ENCODE results near the gene RELA.

The RELA gene

GRCh38 chr11:65629579-65629978, 33.1 kb downstream of the RELA start:
- no peak for DNase-seq

GRCh38 chr11:65627202-65627601, 35.5 kb downstream of the RELA start:
- no peak for DNase-seq

- DNase-seq, result no peak
Observed at GRCh38 chr11:65625628-65626342, 36.9 kb downstream of the RELA start.

DNA sequence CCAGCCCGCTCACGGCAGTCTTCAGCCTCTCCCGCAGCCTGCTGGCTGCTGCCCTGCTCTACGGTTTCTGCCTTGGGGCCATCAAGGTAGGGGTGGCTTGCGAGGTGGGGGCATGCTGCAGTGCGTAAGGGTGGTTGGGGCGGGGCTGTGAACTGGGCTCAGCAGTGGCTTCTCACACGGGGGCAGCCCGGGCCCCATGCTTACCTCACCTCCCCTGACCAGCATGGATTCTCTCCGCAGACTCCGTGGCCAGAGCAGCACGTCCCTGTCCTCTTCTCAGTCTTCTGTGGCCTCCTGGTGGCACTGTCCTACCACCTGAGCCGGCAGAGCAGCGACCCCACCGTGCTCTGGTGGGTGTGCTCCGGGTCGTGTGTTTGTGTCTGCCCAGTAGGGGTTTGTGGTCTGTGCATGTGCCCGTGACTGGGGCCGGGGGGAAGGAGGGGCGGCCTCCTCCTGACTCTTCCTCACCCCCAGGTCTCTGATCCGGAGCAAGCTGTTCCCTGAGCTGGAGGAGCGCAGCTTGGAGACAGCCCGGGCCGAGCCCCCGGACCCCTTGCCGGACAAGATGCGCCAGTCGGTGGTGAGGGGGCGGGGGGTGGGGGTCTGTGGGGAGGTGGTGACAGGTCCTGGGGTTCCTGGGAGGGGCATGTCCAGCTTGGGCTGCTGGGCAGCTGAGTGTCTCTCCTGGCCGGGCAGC, 37.6 kb downstream of the RELA start:
- DNase-seq, result no peak

- DNase-seq, result no peak
Observed at GRCh38 chr11:65623852-65624616, 38.7 kb downstream of the RELA start.

GRCh38 chr11:65623177-65623576, 39.5 kb downstream of the RELA start:
- no peak for DNase-seq

DNA sequence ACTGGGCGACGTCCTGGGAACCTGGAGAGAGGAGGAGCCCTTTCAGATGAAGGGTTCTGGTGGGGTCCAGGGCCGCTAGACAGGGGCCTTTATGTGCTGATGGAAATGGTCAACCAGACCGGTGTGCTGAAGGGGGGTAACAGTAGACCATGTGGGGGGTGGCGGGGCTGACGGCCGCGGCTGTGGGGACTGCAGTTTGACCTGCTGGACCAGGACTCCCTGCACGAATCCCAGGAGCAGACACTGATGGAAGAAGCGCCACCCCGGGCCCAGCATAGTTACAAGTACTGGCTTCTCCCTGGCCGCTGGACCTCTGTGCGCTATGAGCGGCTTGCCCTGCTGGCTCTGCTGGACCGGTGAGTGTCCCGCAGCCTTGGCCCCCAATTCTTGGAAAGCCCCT, 40.7 kb downstream of the RELA start:
- no peak for DNase-seq

GRCh38 chr11:65621460-65621859, 41.3 kb downstream of the RELA start:
- DNase-seq, result no peak

- no peak for DNase-seq
Observed at GRCh38 chr11:65620666-65621065, 42.0 kb downstream of the RELA start.

- no peak for DNase-seq
Observed at GRCh38 chr11:65619281-65619928, 43.3 kb downstream of the RELA start.

- no peak for DNase-seq
Observed at GRCh38 chr11:65618763-65619162, 44.0 kb downstream of the RELA start.

DNA sequence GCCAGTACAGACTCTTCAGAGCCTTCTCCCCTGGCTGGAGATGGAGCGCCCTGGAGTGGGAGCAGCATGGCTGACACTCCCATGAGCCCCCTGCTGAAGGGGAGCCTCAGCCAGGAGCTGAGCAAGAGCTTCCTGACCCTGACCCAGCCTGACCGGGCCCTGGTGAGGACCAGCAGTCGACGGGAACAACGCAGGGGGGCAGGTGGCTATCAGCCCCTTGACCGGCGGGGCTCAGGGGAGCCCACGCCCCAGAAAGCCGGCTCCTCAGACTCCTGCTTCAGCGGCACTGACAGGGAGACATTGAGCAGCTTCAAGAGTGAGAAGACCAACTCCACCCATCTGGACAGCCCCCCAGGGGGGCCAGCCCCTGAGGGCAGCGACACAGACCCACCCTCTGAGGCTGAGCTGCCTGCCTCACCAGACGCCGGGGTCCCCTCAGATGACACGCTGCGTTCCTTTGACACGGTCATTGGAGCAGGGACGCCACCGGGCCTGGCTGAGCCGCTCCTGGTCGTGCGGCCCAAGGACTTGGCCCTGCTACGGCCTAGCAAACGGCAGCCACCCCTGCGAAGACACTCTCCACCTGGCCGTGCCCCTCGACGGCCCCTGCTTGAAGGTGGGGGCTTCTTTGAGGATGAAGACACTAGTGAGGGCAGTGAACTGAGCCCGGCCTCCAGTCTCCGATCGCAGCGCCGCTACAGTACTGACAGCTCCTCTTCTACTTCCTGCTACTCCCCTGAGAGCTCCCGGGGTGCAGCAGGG, 44.5 kb downstream of the RELA start:
- DNase-seq, result no peak

DNA sequence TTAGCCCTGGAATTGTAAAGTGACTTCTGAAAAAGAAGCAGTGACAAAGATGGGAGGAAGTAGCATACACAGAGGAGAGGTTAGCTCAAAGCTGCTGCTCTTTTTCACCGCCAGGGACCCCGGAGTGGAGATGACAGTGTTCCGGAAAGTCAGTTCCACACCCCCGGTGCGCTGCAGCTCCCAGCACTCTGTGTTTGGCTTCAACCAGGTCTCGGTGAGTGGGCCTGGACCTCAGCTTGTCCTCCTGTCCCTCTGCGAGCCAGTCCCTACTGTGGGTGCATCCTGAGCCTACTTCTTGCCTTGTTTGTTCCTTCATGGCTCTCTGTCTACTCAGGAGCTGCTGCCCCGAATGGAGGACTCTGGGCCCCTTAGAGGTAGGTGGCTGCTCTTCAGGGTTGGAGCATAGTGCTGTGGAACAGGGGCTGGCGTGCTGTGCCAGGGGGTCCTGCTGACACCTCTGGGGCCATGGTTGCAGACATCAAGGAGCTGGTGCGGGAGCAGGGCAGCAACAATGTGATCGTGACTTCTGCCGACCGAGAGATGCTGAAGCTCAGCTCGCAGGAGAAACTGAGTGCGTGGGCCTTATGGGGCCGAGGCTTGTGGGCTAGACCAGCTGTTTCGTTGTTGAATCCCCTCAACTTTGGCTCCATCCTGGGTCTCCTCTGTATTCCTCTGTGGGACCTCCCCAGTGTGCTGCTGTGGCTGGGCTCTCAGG, 45.4 kb downstream of the RELA start:
- DNase-seq, result no peak

DNA sequence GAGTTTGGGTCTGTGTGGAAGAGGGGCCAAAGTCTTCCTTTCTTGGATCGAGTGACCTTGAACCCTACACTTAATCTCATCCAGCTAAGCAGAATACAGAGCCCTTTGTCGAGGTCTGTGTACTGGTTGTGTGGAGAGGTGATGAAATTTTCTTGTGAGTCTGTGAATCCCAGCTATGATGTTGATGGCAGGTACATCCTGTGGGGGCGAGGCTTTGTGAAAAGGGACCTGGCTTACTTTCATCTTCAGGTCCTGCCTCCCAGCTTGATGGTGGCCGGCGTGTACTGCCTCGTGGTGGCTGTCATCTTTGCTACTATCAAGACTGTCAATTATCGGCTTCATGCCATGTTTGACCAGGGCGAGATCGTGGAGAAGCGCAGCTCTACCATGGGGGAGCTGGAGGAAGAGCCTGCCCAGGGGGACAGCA, 46.1 kb downstream of the RELA start:
- DNase-seq, result no peak

- DNase-seq, result no peak
Observed at GRCh38 chr11:65615950-65616574, 46.7 kb downstream of the RELA start.

DNA sequence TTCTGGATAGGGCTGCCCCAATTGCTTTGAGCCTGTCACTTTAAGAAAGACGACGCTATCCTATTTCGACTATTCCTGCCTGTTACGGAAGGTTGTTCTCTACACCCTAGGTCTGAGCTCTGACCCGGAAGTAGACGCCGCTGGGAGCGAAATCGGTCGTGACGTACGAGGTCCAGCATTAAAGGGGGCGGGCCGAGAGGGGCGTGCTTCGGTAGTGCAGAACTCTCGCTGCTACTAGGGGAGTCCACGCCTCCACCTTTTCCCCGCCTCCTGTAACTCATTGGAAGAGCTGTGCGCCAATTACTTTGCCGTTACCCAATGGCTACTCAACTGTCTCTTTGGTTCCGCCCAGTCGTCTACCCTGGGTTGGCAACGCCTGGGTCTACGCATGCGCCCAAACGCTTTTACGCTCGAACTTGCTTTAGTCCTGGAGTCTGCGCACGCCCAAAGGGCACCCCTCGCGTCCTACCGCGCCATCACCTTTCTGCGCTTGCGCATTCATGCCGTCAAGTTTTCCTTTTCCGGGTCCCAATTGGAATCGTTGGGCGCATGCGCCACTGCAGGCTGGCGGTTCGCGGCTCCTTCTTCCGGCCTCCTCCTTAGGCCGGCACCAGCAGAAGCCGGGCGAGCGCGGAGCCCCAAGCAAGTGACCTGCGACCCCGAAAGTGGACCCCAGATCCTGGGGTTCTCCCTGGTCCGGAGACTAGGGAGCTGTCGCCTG, 47.3 kb downstream of the RELA start, which contains the start of gene PCNX3:
PCNX3 (plus strand) TSS at position 548 of the 721 bp plus-strand sequence. CDS start 536 bp downstream, outside the sequence.
- peak; percentile 100 for DNase-seq

GRCh38 chr11:65613091-65613928, 49.4 kb downstream of the RELA start:
- DNase-seq, result no peak

DNA sequence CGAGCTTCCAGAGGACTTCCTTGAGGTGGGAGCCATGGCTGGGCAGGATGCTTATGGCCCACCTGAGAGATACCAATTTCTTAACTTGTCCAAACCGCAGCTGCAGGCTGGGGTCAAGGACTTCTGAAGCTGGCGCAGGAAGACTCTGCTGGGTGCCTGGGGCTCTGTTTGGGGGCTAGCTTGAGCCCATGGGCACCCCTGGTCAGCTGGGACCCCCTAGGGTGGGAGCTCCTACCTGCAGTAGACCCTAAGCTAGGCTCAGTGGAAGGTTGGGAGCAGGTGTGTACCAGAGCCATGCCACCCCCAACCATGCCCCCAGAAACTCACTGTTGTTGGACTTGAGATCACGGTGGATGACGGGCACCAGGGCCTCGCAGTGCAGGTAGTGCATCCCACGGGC, 50.0 kb downstream of the RELA start:
- DNase-seq, result no peak

DNA sequence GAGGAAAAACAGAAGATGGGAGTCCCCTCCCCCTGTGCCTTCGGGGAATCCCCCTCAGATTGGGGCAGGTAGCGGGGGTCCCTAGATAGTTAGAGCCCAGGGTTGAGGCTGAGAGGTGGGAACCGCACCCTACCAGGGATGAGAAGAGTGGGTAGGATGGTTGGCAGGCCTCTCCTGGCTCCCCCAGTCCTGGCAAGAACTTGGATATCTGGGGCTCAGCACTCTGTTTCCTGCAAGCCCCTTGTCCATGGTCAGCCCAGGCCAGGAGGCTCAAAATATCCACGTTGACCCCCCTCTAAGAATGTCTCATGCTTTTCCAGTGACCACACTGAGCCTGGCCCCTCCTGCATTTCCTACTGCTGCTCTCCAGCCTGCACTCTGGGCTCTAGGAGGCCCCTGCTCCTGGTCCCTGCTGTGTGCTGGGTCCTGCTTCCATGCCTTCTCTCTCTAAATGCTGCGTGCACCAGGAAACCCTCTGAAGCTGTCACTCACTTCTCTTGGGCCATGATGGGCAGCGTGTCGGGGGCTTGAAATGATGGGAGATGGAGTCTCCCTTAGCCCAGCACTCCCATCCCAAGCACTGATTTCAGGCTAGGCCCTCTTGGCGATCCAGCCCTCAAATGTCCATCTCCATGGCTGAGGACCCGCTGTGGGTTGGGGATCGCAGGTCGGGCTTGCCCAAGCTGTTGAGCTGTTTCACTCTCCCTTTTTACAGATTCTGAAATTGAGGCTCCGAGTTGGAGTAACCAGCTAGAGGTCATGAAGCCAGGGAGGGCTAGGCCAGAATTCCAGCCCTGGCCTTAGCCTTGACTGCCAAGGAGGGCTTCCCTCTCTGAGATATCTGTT, 50.7 kb downstream of the RELA start:
- DNase-seq, result no peak
